SK-N-SH (cell line): Measurements from ENCODE around the gene EPX. TPM values are rescaled to one million over a fixed set of nuclear protein-coding genes. Genes with fewer than 3 reads are reported as not detected.

Experiments
- CTCF ChIA-PET: fragments of 300-600, 350-600 bp; formaldehyde crosslinking; extraction: SDS; loops from one replicate; lab custom pipeline; 2021; lab: Yijun Ruan, JAX
- POLR2A ChIA-PET: fragments of 350-600 bp; sonication (Branson Sonifier 250); formaldehyde crosslinking; extraction: SDS; loops from one replicate; lab custom pipeline; 2020; ENCODE audit warnings: antibody characterized with exemption, inconsistent platforms; lab: Yijun Ruan, JAX
- DNase-seq: peaks from one replicate; pipeline ENCODE4 v3.0.0; 2012
- H2AFZ ChIP-seq: fragments of 200-600 bp; sonication (generic); 2 replicates; pipeline ENCODE4 v1.8.1; 2016; ENCODE audit warnings: antibody characterized with exemption, mild to moderate bottlenecking, low read depth
- H3F3A ChIP-seq: fragments of 200-600 bp; sonication (generic); replicated peaks from 2 replicates; pipeline ENCODE3; 2016; ENCODE audit warnings: antibody characterized with exemption, mild to moderate bottlenecking; ENCODE audit not compliant: insufficient read depth
- H3K27ac ChIP-seq, 2 experiments: fragments of 200-500 bp in 1 of 2; fragments of 200-600 bp in 1 of 2; sonication (Bioruptor generic) in 1 of 2; sonication (generic), shearing (Covaris generic) in 1 of 2; 2 replicates each; pipeline versions ENCODE4 v1.5.1 to v1.6.1; 2014 to 2016; ENCODE audit warnings: low read depth in 2 of 2, inconsistent platforms in 1 of 2, low read length in 1 of 2, mild to moderate bottlenecking in 1 of 2, mixed read lengths in 1 of 2
- H3K27me3 ChIP-seq: fragments of 200-600 bp; sonication (generic), shearing (Covaris generic); 2 replicates; pipeline ENCODE4 v1.6.1; 2016; ENCODE audit warnings: mixed run types; ENCODE audit not compliant: insufficient read depth
- H3K36me3 ChIP-seq, 2 experiments: fragments of 200-500 bp in 1 of 2; fragments of 200-600 bp in 1 of 2; sonication (Bioruptor generic) in 1 of 2; sonication (generic) in 1 of 2; replicated peaks in 1 of 2; 2 replicates each; pipeline versions ENCODE3 to v1.5.1; 2014 to 2016; ENCODE audit warnings: low read length in 1 of 2, mild to moderate bottlenecking in 1 of 2; ENCODE audit not compliant: insufficient read depth in 2 of 2, control insufficient read depth in 1 of 2
- H3K4me1 ChIP-seq, 2 experiments: fragments of 200-500 bp in 1 of 2; fragments of 200-600 bp in 1 of 2; sonication (Bioruptor generic) in 1 of 2; sonication (generic), shearing (Covaris generic) in 1 of 2; 2 replicates each; pipeline versions ENCODE4 v1.5.1 to v1.6.1; 2014 to 2016; ENCODE audit warnings: low read depth in 1 of 2, low read length in 1 of 2, mixed run types in 1 of 2; ENCODE audit not compliant: insufficient read depth in 2 of 2, control insufficient read depth in 1 of 2
- H3K4me2 ChIP-seq: fragments of 200-600 bp; sonication (generic), shearing (Covaris generic); 2 replicates; pipeline ENCODE4 v1.6.1; 2017; ENCODE audit warnings: mixed run types
- H3K4me3 ChIP-seq, 2 experiments: fragments of 200-500 bp in 1 of 2; fragments of 200-600 bp in 1 of 2; sonication (Bioruptor generic) in 1 of 2; sonication (generic), shearing (Covaris generic) in 1 of 2; 2 replicates each; pipeline versions ENCODE4 v1.5.1 to v1.8.1; 2014 to 2016; ENCODE audit warnings: low read depth in 2 of 2, inconsistent platforms in 1 of 2, low read length in 1 of 2, mild to moderate bottlenecking in 1 of 2, mixed read lengths in 1 of 2, moderate library complexity in 1 of 2
- H3K79me2 ChIP-seq: fragments of 200-600 bp; sonication (generic); 2 replicates; pipeline ENCODE4 v1.8.1; 2017; ENCODE audit warnings: mild to moderate bottlenecking; ENCODE audit not compliant: insufficient read depth
- H3K9ac ChIP-seq: fragments of 200-600 bp; sonication (generic); 2 replicates; pipeline ENCODE4 v1.6.1; 2017; ENCODE audit warnings: mixed run types
- H3K9me2 ChIP-seq: fragments of 200-600 bp; sonication (generic); 2 replicates; pipeline ENCODE4 v1.6.1; 2017; ENCODE audit warnings: mixed run types
- H3K9me3 ChIP-seq: fragments of 200-600 bp; sonication (generic); 2 replicates; pipeline ENCODE4 v1.6.1; 2017; ENCODE audit warnings: mixed run types, mild to moderate bottlenecking, moderate library complexity
- H4K20me1 ChIP-seq: fragments of 200-600 bp; sonication (generic); 2 replicates; pipeline ENCODE4 v1.6.1; 2017; ENCODE audit warnings: mild to moderate bottlenecking, mixed run types; ENCODE audit not compliant: insufficient read depth
- CHD2 ChIP-seq: fragments of 150-350 bp; IDR thresholded peaks from 2 replicates; pipeline ENCODE4 v1.6.1; 2018; ENCODE audit warnings: low read length; ENCODE audit not compliant: partially characterized antibody
- EP300 ChIP-seq, 2 experiments: IDR thresholded peaks; 2 replicates each; pipeline versions ENCODE4 v1.4.0 to v1.6.1; 2012; ENCODE audit warnings: borderline replicate concordance in 1 of 2, low read depth in 1 of 2, low read length in 1 of 2
- FOSL2 ChIP-seq: IDR thresholded peaks from 2 replicates; pipeline ENCODE4 v1.4.0; 2012; ENCODE audit warnings: low read depth, mild to moderate bottlenecking, moderate library complexity, borderline replicate concordance
- FOXM1 ChIP-seq: IDR thresholded peaks from 2 replicates; pipeline ENCODE4 v1.4.0; 2012; ENCODE audit warnings: low read depth, mild to moderate bottlenecking
- GABPA ChIP-seq: IDR thresholded peaks from 2 replicates; pipeline ENCODE4 v1.4.0; 2012; ENCODE audit warnings: low read depth, mild to moderate bottlenecking
- JUND ChIP-seq: IDR thresholded peaks from 2 replicates; pipeline ENCODE4 v1.4.0; 2012
- MEF2A ChIP-seq: IDR thresholded peaks from 2 replicates; pipeline ENCODE4 v1.4.0; 2012; ENCODE audit warnings: low read depth, borderline replicate concordance
- MXI1 ChIP-seq: IDR thresholded peaks from 2 replicates; pipeline ENCODE4 v1.6.1; 2012; ENCODE audit warnings: mild to moderate bottlenecking, low read depth, low read length, improper control_type of control experiment
- POLR2AphosphoS5 ChIP-seq: IDR thresholded peaks from 2 replicates; pipeline ENCODE4 v1.6.1; 2012; ENCODE audit warnings: low read depth, low read length
- RAD21 ChIP-seq: IDR thresholded peaks from 2 replicates; pipeline ENCODE4 v1.6.1; 2012; ENCODE audit warnings: mild to moderate bottlenecking, low read length
- RFX5 ChIP-seq: IDR thresholded peaks from 2 replicates; pipeline ENCODE4 v1.6.1; 2012; ENCODE audit warnings: mild to moderate bottlenecking, improper control_type of control experiment, low read length
- SIN3A ChIP-seq: IDR thresholded peaks from 2 replicates; pipeline ENCODE4 v1.6.1; 2012; ENCODE audit warnings: low read depth, mild to moderate bottlenecking, low read length, moderate library complexity, borderline replicate concordance
- SMC3 ChIP-seq: IDR thresholded peaks from 2 replicates; pipeline ENCODE4 v1.6.1; 2012; ENCODE audit warnings: low read depth, low read length, improper control_type of control experiment
- TAF1 ChIP-seq: IDR thresholded peaks from 2 replicates; pipeline ENCODE4 v1.6.1; 2012; ENCODE audit warnings: low read depth, mild to moderate bottlenecking, low read length, moderate library complexity, borderline replicate concordance
- TEAD4 ChIP-seq: IDR thresholded peaks from 2 replicates; pipeline ENCODE4 v1.4.0; 2012; ENCODE audit warnings: mild to moderate bottlenecking, borderline replicate concordance; ENCODE audit not compliant: insufficient read depth
- YY1 ChIP-seq: IDR thresholded peaks from 2 replicates; pipeline ENCODE4 v1.4.0; 2012; ENCODE audit warnings: low read depth, mild to moderate bottlenecking
- WGBS: methylation state at CpG from one replicate; pipeline ENCODE4 v1.1.6; 2017; ENCODE audit warnings: low lambda C conversion rate; 5-methylcytosine and 5-hydroxymethylcytosine counted together
- polyA plus RNA-seq, 3 experiments: library from polyadenylated mRNA; depleted of rRNA; stranded (reverse); fragments of >200 nt; gene quantifications; 2 replicates each; pipeline ENCODE4 v1.2.3, GENCODE V29; 2012
- TF ChIP-seq, protein P1 (sequence below): IDR thresholded peaks from 2 replicates; pipeline ENCODE4; 2012
- TF ChIP-seq, protein P2 (sequence below): IDR thresholded peaks from 2 replicates; pipeline ENCODE4 v1.4.0; 2012; ENCODE audit warnings: low read depth, borderline replicate concordance
- TF ChIP-seq, protein P3 (sequence below): fragments of 200-600 bp; sonication (generic); IDR thresholded peaks from 2 replicates; pipeline ENCODE4 v1.6.1; 2017; ENCODE audit warnings: antibody characterized with exemption, mild to moderate bottlenecking, moderate library complexity
- TF ChIP-seq, protein P4 (sequence below): fragments of 150-350 bp; IDR thresholded peaks from 2 replicates; pipeline ENCODE4 v1.6.1; 2017; ENCODE audit warnings: antibody characterized with exemption, low read length, low read depth, borderline replicate concordance

Gene EPX
- polyA plus RNA-seq, 1 of the 3 experiments (the other 2 are of a cell fraction) = 0.02 TPM

DNA sequence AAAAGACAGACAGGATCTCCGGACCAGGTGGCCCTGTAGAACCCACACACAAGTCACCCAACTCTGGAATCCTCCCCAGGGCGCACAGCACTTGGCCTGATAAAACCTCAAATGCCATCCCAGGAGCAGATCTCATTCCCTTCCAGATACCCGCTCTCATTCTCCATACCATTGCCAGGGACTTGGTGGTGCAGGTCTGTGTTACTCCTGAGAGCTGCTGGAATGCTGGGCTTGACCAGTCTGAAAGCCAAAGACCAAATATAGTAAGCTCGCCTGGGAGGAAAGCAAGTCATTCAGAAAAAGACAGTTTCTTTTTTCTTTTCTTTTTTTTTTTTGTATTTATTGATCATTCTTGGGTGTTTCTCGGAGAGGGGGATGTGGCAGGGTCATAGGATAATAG lies 15.8 kb downstream of the EPX start:
- ChIA-PET CTCF (no interaction called here), POLR2A (no interaction called here)
- no peak overlapping the region for H2AFZ ChIP-seq
- no peaks in the 10 kb centered on the region for H3K4me1 ChIP-seq
- no peaks in the 10 kb centered on the region for H4K20me1 ChIP-seq
- H3K36me3 ChIP-seq = peaks cover 9 to 61% of the 10 kb centered on the region in 2 experiments
- 90% methylated on average over 5 of the region's 5 CpGs for WGBS
- no peak overlapping the region for H3K4me3 ChIP-seq
- H3K9me3 ChIP-seq = no peaks in the 10 kb centered on the region
- H3K79me2 ChIP-seq = no peaks in the 10 kb centered on the region
- H3K27me3 ChIP-seq = no peaks in the 10 kb centered on the region
- H3K4me2 ChIP-seq = no peak overlapping the region
- H3K9me2 ChIP-seq = no peaks in the 10 kb centered on the region
- TF ChIP-seq SIN3A (no peak), MEF2A (no peak), CHD2 (no peak), POLR2AphosphoS5 (no peak), RFX5 (no peak), TAF1 (no peak), FOSL2 (no peak), FOXM1 (no peak), YY1 (no peak), TEAD4 (no peak), MXI1 (no peak), RAD21 (no peak)
- TF ChIP-seq, protein P1, sequence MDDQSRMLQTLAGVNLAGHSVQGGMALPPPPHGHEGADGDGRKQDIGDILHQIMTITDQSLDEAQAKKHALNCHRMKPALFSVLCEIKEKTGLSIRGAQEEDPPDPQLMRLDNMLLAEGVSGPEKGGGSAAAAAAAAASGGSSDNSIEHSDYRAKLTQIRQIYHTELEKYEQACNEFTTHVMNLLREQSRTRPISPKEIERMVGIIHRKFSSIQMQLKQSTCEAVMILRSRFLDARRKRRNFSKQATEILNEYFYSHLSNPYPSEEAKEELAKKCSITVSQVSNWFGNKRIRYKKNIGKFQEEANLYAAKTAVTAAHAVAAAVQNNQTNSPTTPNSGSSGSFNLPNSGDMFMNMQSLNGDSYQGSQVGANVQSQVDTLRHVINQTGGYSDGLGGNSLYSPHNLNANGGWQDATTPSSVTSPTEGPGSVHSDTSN = no peak
- TF ChIP-seq, protein P2, sequence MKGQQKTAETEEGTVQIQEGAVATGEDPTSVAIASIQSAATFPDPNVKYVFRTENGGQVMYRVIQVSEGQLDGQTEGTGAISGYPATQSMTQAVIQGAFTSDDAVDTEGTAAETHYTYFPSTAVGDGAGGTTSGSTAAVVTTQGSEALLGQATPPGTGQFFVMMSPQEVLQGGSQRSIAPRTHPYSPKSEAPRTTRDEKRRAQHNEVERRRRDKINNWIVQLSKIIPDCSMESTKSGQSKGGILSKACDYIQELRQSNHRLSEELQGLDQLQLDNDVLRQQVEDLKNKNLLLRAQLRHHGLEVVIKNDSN = no peak
- TF ChIP-seq, protein P3, sequence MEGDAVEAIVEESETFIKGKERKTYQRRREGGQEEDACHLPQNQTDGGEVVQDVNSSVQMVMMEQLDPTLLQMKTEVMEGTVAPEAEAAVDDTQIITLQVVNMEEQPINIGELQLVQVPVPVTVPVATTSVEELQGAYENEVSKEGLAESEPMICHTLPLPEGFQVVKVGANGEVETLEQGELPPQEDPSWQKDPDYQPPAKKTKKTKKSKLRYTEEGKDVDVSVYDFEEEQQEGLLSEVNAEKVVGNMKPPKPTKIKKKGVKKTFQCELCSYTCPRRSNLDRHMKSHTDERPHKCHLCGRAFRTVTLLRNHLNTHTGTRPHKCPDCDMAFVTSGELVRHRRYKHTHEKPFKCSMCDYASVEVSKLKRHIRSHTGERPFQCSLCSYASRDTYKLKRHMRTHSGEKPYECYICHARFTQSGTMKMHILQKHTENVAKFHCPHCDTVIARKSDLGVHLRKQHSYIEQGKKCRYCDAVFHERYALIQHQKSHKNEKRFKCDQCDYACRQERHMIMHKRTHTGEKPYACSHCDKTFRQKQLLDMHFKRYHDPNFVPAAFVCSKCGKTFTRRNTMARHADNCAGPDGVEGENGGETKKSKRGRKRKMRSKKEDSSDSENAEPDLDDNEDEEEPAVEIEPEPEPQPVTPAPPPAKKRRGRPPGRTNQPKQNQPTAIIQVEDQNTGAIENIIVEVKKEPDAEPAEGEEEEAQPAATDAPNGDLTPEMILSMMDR = no peak
- H3F3A ChIP-seq = no peaks in the 10 kb centered on the region
- H3K9ac ChIP-seq = no peak overlapping the region
- no peak for DNase-seq
- H3K27ac ChIP-seq = no peak overlapping the region

DNA sequence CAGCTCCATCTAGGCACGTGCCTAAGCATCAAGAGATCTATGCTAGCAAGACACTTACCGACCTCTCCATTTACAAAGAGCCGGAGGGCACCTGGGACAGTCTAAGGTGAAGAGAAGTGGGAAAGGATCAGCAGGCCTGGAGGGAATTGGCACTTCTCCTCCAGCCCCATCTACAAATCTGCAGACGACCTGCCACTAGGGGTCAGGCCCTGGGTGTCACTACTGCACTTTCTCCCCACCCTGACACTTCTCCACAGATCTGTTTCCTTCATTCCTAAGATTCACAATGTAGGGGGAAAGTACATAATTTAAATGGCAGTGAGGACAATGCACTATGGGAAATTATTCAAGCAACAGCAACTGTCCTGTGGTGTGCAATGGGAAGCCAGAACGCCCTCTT lies 18.4 kb downstream of the EPX start:
- Histone ChIP-seq H3K4me1 (no peaks in the 10 kb centered on the region), H3K9ac (no peak overlapping the region), H3K4me3 (no peak overlapping the region), H3F3A (no peaks in the 10 kb centered on the region), H3K79me2 (no peaks in the 10 kb centered on the region), H3K27ac (no peak overlapping the region), H2AFZ (no peak overlapping the region), H4K20me1 (no peaks in the 10 kb centered on the region), H3K36me3 (peaks cover 13 to 79% of the 10 kb centered on the region in 2 experiments), H3K4me2 (no peak overlapping the region), H3K9me3 (no peaks in the 10 kb centered on the region), H3K27me3 (no peaks in the 10 kb centered on the region), H3K9me2 (no peaks in the 10 kb centered on the region)
- 79% methylated on average over 5 of the region's 5 CpGs for WGBS
- ChIA-PET POLR2A (no interaction called here), CTCF (interaction anchor here (1.9 to 2.3 kb wide), 3 partner anchors 8 to 39 kb away, joined by 6 to 10 read pairs (median 7); partner anchors contain the start of gene MKS1)
- TF ChIP-seq, protein P1 = no peak
- TF ChIP-seq GABPA (no peak), JUND (no peak), SMC3 (no peak), YY1 (no peak), EP300 (IDR thresholded peaks at IDR 0.05; ENCODE audit: borderline replicate concordance in 1 of 2, low read depth in 1 of 2, low read length in 1 of 2) (no peak)
- TF ChIP-seq, protein P4, sequence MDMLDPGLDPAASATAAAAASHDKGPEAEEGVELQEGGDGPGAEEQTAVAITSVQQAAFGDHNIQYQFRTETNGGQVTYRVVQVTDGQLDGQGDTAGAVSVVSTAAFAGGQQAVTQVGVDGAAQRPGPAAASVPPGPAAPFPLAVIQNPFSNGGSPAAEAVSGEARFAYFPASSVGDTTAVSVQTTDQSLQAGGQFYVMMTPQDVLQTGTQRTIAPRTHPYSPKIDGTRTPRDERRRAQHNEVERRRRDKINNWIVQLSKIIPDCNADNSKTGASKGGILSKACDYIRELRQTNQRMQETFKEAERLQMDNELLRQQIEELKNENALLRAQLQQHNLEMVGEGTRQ = no peak
- TF ChIP-seq, protein P3 = peak; percentile 42
- DNase-seq = no peak
